Activated CD8-positive, alpha-beta T cell treated with anti-CD3 and anti-CD28 coated beads, Interleukin-2, amount 10 ng/mL, durations not matched to agents 7 days and 5 days (primary cell): ENCODE data around the gene KRT9. TPM values are rescaled to one million over a fixed set of nuclear protein-coding genes. Genes with fewer than 3 reads are reported as not detected.

ENCODE experiments used
- ATAC-seq: fragments of 150-1000 bp; cut with Tn5 transposase; one replicate; pipeline ENCODE4 v1.10.0; 2021; ENCODE audit warnings: moderate library complexity
- CTCF ChIA-PET: fragments of 350-600 bp; sonication (Branson Sonifier 250); formaldehyde crosslinking; loops from one replicate; lab custom pipeline; 2021; ENCODE audit warnings: antibody characterized with exemption; lab: Charles Lee
- POLR2A ChIA-PET: fragments of 350-600 bp; sonication (Branson Sonifier 250); formaldehyde crosslinking; loops from one replicate; lab custom pipeline; 2021; ENCODE audit warnings: antibody characterized with exemption; lab: Charles Lee
- DNase-seq: peaks from one replicate; pipeline ENCODE4 v3.0.0-alpha.2; 2020
- H3K27ac Mint-ChIP-seq: one replicate; pipeline ENCODE4 v1.8.0; 2021; ENCODE audit warnings: mild to moderate bottlenecking, mixed read lengths
- H3K27me3 Mint-ChIP-seq: one replicate; pipeline ENCODE4 v1.8.0; 2021; ENCODE audit warnings: low read depth, mixed read lengths
- H3K36me3 Mint-ChIP-seq: one replicate; pipeline ENCODE4 v1.8.0; 2021; ENCODE audit warnings: low read depth, mixed read lengths
- H3K4me1 Mint-ChIP-seq: one replicate; pipeline ENCODE4 v1.8.0; 2021; ENCODE audit warnings: low read depth, mixed read lengths
- H3K4me3 Mint-ChIP-seq: one replicate; pipeline ENCODE4 v1.8.0; 2021; ENCODE audit warnings: mild to moderate bottlenecking, mixed read lengths
- H3K9me3 Mint-ChIP-seq: one replicate; pipeline ENCODE4 v1.8.0; 2022; ENCODE audit warnings: mixed read lengths; ENCODE audit not compliant: insufficient read depth
- total RNA-seq, 2 experiments: library from RNA; stranded (reverse); gene quantifications; one replicate each; pipeline ENCODE4 v1.2.3, GENCODE V29; 2021

The KRT9 gene
- total RNA-seq, 2 experiments from 2014 or later: not detected

DNA sequence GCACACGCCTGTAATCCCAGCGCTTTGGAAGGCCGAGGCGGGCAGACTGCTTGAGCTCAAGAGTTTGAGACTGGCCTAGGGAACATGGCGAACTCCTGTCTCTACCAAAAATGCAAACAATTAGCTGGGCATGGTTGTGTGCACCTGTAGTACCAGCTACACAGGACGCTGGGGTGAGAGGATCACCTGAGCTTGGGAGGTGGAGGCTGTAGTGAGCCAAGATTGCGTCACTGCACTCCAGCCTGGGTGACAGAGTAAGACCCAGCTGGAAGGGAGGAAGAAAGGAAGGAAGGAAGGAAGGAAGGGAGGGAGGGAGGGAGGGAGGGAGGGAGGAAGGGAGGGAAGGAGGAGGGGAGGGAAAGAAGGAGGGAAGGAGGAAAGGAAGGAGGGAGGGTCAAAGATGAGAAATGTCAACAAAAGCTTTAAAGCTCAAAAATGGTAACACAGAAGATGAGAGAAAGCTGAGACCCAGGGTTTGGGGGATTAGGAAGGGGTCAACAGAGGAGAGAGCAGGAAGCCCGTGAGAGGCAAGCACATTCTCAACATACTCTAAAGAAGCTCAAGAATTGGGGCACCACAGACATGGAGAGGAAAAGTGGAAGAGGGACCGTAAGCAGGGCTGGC lies 38.8 kb downstream of the KRT9 start:
- Mint-ChIP-seq H3K4me3 (no peak overlapping the region), H3K9me3 (no peaks in the 10 kb centered on the region), H3K4me1 (peaks cover 2% of the 10 kb centered on the region), H3K27ac (no peak overlapping the region), H3K36me3 (no peaks in the 10 kb centered on the region), H3K27me3 (peaks cover 41% of the 10 kb centered on the region)
- ATAC-seq: no peak
- ChIA-PET POLR2A (no interaction called here), CTCF (interaction anchor here (0.6 to 2.0 kb wide), 2 partner anchors 16 to 116 kb away, joined by 3 to 20 read pairs; no protein-coding TSS in a partner anchor)
- no peak for DNase-seq

DNA sequence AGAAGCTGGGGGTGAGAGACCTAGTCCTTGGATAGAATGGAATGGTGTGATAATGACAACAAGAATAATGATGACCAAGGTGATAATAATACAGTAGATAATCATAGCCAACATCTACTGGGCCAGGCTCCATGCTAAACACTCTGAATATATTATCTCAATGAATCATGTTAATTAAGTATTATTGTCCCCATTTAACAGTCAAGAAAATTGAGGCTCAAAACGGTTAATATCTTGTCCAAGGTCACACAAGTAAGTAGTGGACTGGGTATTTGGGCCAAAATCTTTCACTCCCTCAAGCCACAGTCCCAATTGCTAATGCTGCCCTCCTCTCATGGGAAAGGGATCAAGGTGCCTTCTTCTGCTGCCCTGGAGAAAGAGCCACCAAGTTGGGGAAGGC lies 39.9 kb downstream of the KRT9 start:
- Mint-ChIP-seq H3K27me3 (peaks cover 51% of the 10 kb centered on the region), H3K9me3 (no peaks in the 10 kb centered on the region), H3K27ac (no peak overlapping the region), H3K4me3 (no peak overlapping the region), H3K4me1 (peaks cover 2% of the 10 kb centered on the region), H3K36me3 (no peaks in the 10 kb centered on the region)
- ChIA-PET CTCF (interaction anchor here (2.0 kb wide), 1 partner anchor 17 kb away, joined by 20 read pairs; no protein-coding TSS in a partner anchor), POLR2A (no interaction called here)
- no peak for DNase-seq
- ATAC-seq: no peak

DNA sequence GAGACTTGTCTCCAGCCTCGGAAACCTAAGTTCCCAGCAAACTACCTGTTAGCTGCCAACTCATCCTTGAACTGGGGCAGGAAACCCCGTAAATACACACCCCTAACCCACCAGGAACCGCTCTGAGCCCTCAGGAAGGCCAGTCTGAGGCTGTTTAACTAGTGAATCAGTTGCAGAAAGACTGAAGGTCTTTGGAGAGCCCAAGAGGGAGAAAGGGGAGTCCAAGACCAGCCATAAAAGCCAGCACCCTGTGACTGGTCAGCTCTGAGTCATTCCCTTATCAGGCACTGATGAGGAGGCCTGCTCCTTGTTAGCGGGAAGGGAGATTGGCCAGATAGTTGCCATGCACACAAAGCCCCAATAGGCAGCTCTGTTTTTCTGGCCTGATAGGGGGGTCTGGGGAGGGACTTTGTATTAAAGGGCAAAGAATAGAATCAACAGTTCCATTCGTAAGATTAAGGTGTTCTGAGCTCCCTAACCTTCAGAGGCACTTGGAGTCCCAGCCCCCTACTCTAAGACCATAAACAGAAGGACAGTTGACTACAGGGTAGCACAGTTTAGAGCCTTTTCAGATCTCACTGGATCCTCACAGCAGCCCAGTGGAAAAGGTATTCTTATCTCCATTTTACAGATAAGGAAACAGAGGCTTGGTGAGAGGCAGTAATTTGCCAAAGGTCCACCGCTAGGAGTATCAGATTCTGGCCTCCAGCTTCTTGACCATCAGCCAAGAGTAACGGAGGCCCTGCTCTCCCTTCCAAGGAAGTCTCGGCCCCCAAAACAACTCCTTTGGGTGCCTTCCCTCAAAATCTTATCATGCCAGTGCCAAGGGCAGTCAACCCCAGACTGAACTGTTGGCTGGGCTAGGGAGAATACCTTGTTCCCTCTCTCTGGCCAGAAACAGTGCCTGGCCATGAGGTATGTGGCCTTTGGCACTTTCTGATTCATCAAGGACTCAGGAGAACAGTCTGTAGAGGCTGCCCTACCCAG lies 41.5 kb downstream of the KRT9 start:
- Mint-ChIP-seq H3K4me3 (no peak overlapping the region), H3K9me3 (no peaks in the 10 kb centered on the region), H3K27me3 (peaks cover 59% of the 10 kb centered on the region), H3K27ac (no peak overlapping the region), H3K36me3 (no peaks in the 10 kb centered on the region), H3K4me1 (peaks cover 2% of the 10 kb centered on the region)
- DNase-seq: no peak
- ChIA-PET POLR2A (no interaction called here), CTCF (interaction anchor here (1.1 to 1.6 kb wide), 2 partner anchors 19 to 133 kb away, joined by 4 to 5 read pairs; no protein-coding TSS in a partner anchor)
- no peak for ATAC-seq

DNA sequence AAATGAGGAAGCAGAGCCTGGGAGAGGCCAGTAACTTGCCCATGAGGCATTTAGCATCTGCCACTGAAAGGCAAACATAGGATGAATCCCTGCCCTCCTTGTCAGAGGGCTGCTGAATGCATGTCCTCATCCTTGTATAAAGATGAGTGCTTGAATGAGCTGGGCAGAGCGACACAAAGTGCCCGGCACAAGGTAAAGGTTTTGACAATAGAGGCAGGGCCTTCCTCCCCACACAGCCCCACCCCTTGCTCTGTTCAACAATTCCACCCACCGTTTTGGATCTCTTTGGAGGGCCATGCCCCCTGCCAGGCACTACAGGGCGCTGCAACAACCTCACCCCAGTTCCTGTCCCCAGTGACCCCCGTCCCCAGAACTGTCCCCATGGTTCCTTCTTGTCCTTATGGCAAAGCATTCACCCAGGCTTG lies 42.4 kb downstream of the KRT9 start:
- no peak overlapping the region for H3K27ac Mint-ChIP-seq
- CTCF ChIA-PET: interaction anchor here (0.8 to 1.6 kb wide), 2 partner anchors 20 to 133 kb away, joined by 4 to 5 read pairs; no protein-coding TSS in a partner anchor

DNA sequence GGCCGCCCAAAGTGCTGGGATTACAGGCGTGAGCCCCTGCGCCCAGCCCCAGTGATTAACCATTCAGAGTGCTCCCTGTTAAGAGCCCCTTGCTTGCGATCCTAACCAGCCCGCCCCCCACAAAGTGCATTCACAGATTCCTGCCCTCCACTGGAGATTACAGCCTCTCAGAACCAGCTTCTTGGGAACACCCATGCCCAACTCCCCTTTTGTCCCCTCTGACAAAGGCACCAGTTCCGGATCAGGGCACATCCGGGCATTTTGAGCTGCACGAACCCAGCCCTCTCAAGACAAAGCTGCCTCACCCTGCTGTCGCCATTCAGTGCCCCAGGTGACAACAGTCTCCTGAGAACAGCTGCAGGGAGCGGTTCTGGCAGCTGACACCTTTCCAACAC lies 42.9 kb downstream of the KRT9 start:
- H3K4me1 Mint-ChIP-seq: peaks cover 2% of the 10 kb centered on the region
- no peak overlapping the region for H3K4me3 Mint-ChIP-seq
- H3K9me3 Mint-ChIP-seq: no peaks in the 10 kb centered on the region
- CTCF ChIA-PET: interaction anchor here (0.8 to 1.6 kb wide), 2 partner anchors 20 to 134 kb away, joined by 4 to 5 read pairs; no protein-coding TSS in a partner anchor
- no peak overlapping the region for H3K27ac Mint-ChIP-seq
- DNase-seq (no peak), ATAC-seq (no peak)
- no peaks in the 10 kb centered on the region for H3K36me3 Mint-ChIP-seq
- H3K27me3 Mint-ChIP-seq: peaks cover 59% of the 10 kb centered on the region
- POLR2A ChIA-PET: no interaction called here

More for the DNA sequence above, 42.4 kb downstream of the KRT9 start:
- peaks cover 2% of the 10 kb centered on the region for H3K4me1 Mint-ChIP-seq
- no peak for ATAC-seq
- no peak overlapping the region for H3K4me3 Mint-ChIP-seq
- DNase-seq: no peak
- no peaks in the 10 kb centered on the region for H3K9me3 Mint-ChIP-seq
- no peaks in the 10 kb centered on the region for H3K36me3 Mint-ChIP-seq
- H3K27me3 Mint-ChIP-seq: peaks cover 59% of the 10 kb centered on the region
- POLR2A ChIA-PET: no interaction called here

DNA sequence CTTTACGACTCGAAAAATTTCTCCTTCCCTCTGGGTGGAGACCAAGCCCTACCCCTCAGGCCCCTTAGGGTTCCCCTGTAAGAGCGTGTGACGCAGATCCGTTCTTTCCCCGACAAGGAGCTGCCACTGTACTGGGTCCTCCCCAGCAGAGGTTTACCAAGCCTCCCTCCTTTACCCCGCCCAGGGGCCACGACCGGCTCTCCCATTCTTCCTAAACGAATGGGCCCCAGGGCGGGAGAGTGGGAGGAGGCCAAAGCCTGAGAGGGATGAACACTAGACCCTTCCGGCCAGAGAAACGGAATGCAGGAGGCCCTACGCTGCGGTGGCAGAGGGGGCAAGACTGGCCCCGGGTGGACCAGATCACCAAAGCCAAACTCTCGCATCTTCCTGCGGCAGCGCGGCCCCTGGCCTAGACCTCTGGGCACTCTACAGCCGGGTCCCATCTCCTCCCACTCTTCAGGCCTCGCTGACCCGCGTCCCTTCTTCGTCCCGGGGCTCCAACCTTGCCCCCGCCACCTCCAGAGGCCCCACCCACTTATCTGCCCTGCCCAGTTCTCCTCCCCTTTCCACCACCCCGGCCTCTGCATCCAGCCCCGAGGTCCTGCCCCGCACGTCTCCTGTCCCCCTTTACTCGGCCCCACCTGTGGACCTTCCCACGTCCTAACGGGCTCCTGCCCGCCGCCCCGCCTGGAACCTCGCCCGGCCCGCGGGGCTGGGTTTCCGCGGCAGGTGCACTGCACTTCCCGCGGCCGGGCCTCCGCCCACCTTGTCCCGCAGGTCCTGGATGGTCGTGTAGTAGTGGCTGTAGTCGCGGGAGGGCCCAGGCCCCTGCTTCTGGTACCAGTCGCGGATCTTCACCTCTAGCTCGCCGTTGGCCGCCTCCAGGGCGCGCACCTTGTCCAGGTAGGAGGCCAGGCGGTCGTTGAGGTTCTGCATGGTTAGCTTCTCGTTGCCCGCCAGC lies 44.5 kb downstream of the KRT9 start:
- H3K27ac Mint-ChIP-seq: no peak overlapping the region
- peaks cover 2% of the 10 kb centered on the region for H3K4me1 Mint-ChIP-seq
- ATAC-seq (no peak), DNase-seq (no peak)
- ChIA-PET CTCF (interaction anchor here (0.7 kb wide), 1 partner anchor 22 kb away, joined by 3 read pairs; no protein-coding TSS in a partner anchor), POLR2A (no interaction called here)
- peaks cover 50% of the 10 kb centered on the region for H3K27me3 Mint-ChIP-seq
- H3K36me3 Mint-ChIP-seq: no peaks in the 10 kb centered on the region
- no peak overlapping the region for H3K4me3 Mint-ChIP-seq
- no peaks in the 10 kb centered on the region for H3K9me3 Mint-ChIP-seq

DNA sequence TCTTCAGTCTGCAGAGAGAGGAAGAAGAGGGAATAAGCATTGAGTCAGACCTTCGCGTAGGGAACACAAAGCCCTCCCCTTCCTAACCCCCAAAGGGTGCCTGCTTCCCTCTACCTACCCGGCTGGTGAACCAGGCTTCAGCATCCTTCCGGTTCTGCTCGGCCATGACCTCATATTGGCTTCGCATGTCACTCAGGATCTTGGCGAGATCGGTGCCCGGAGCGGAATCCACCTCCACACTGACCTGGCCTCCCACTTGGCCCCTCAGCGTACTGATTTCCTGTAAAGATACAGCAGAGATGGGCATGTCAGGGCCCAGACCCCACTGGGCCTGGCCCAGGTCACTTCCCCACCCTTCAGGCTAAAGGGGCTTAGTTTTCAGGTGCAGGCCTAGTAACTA lies 47.6 kb downstream of the KRT9 start:
- DNase-seq: no peak
- ATAC-seq: no peak
- Mint-ChIP-seq H3K4me1 (peaks cover 2% of the 10 kb centered on the region), H3K9me3 (no peaks in the 10 kb centered on the region), H3K27ac (no peak overlapping the region), H3K4me3 (no peak overlapping the region), H3K36me3 (no peaks in the 10 kb centered on the region), H3K27me3 (peaks cover 30% of the 10 kb centered on the region)
- POLR2A ChIA-PET: no interaction called here
- CTCF ChIA-PET: interaction anchor here (0.9 kb wide), 1 partner anchor 25 kb away, joined by 4 read pairs; no protein-coding TSS in a partner anchor

DNA sequence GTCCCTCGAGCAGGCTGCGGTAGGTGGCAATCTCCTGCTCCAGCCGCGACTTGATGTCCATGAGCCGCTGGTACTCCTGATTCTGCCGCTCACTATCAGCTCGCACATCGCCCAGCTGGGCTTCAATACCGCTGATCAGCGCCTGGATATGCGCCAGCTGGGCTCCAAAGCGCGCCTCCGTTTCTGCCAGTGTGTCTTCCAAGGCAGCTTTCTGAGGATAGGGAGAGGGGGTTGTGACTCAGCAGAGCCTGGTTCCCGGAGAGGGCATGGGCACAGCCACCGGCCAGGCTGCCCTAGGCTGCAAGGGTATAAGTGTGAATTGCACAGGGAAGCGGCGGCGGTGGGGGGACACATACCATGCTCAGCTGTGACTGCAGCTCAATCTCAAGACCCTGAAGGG lies 48.1 kb downstream of the KRT9 start:
- no peak overlapping the region for H3K4me3 Mint-ChIP-seq
- ATAC-seq (no peak), DNase-seq (no peak)
- H3K27me3 Mint-ChIP-seq: peaks cover 25% of the 10 kb centered on the region
- H3K27ac Mint-ChIP-seq: no peak overlapping the region
- no peaks in the 10 kb centered on the region for H3K9me3 Mint-ChIP-seq
- no peaks in the 10 kb centered on the region for H3K36me3 Mint-ChIP-seq
- ChIA-PET CTCF (no interaction called here), POLR2A (no interaction called here)
- H3K4me1 Mint-ChIP-seq: peaks cover 2% of the 10 kb centered on the region

DNA sequence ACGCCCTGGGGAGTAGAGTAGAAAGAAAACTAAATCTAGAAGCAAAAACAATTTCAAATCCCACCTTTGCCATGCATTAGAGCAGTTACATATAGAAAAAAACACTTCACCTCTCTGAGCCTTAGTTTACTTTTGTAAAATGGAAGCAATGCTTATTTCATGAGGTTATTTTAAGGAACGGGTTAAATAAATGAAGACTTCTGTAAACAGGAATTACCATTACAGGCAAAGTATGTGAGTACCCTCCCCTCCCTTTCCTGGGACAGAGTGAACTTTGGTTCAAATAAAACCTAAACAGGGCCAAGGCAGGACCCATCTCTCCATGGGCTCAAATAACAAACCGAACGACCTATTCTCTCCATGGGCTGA lies 48.6 kb downstream of the KRT9 start:
- H3K4me1 Mint-ChIP-seq: no peaks in the 10 kb centered on the region
- ChIA-PET CTCF (no interaction called here), POLR2A (no interaction called here)

DNA sequence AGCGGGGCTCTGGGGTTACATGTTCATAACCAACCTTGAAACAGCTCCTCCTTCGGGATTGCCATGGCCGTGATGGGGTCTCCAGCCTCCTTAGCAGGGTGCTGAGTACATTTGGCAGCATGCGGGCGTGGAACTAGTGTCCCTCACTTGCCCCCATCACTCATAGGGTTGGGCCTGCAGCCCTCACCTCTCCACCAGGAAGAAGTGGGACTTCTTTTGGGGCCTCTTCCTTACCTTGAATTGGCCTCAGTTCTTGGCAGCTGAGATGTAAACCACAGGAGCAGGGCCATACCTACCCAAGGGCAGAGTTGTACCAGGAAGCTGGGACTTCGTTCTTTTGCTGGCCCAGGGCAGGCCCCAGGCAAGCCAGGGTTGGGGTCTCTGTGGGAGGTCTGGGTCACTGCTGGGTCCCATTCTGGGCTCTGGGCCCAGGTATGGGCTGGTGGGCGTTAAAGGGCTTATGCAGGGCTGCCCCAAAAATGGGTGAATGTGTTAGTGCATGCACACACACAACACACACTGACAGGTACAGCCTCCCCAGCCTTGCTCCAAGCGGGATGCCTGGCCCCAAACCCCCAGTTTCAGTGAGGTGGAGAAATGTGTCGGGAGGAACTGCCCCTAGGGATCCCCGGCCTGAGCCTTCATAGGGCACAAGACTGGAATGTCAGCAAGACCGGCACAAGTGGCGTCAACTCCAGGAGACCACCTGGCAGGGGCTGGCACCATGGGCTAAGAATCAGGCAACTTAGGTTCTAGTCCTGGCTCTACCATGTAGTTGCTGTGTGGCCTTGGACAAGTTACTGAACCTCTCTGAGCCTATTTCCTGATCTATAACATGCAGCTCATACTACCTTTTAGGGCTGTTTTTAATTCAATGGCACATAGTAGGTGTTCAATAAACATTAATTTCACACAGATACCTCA lies 49.3 kb downstream of the KRT9 start:
- ATAC-seq: no peak
- H3K27me3 Mint-ChIP-seq: peaks cover 13% of the 10 kb centered on the region
- H3K4me3 Mint-ChIP-seq: no peak overlapping the region
- ChIA-PET CTCF (no interaction called here), POLR2A (no interaction called here)
- no peaks in the 10 kb centered on the region for H3K36me3 Mint-ChIP-seq
- DNase-seq: no peak
- no peaks in the 10 kb centered on the region for H3K9me3 Mint-ChIP-seq
- H3K4me1 Mint-ChIP-seq: no peaks in the 10 kb centered on the region
- no peak overlapping the region for H3K27ac Mint-ChIP-seq

More for the DNA sequence above, 48.6 kb downstream of the KRT9 start:
- no peaks in the 10 kb centered on the region for H3K36me3 Mint-ChIP-seq
- H3K4me3 Mint-ChIP-seq: no peak overlapping the region
- H3K27me3 Mint-ChIP-seq: peaks cover 19% of the 10 kb centered on the region
- DNase-seq (no peak), ATAC-seq (no peak)
- no peaks in the 10 kb centered on the region for H3K9me3 Mint-ChIP-seq
- no peak overlapping the region for H3K27ac Mint-ChIP-seq
